Astrocyte (in vitro differentiated cells and primary cell): ENCODE measurements around the gene SLC27A4.

Experiments used
- EZH2 ChIP-seq: IDR thresholded peaks from 2 replicates; pipeline ENCODE4 v1.6.1; 2012; ENCODE audit warnings: mild to moderate bottlenecking, low read length, inconsistent platforms; ENCODE audit not compliant: insufficient read depth
- TF ChIP-seq, protein P1 (sequence below): IDR thresholded peaks from 2 replicates; pipeline ENCODE4 v1.5.1; 2011; ENCODE audit warnings: low read depth, mild to moderate bottlenecking, inconsistent platforms, low read length, moderate library complexity; ENCODE audit not compliant: insufficient read depth

DNA sequence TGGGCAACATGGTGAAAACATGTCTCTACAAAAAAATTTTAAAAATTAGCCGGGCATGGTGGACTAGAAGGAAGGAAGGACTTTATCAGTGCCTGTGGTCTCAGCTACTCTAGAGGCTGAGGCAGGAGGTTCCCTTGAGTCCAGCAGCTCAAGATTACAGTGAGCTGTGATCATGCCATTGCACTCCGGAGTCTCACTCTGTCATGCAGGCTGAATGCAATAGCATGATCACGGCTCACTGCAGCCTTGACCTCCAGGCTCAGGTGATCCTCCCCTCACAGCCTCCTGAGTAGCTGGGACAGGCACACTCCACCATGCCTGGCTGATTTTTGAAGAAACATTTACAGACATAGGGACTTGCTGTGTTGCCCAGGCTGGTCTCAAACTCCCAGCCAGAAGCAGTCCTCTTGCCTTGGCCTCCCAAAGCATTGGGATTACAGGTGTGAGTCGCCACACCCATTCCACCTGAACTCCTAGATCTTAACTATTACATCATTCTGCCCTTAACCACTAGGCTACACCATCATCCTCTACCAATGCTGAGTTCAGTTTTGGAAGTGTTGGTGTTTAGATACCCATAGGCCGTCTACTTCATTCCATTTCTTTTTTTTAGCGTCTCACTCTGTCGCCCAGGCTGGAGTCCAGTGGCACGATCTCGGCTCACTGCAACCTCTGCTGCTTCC lies 28.8 kb downstream of the SLC27A4 start:
- TF ChIP-seq, protein P1, sequence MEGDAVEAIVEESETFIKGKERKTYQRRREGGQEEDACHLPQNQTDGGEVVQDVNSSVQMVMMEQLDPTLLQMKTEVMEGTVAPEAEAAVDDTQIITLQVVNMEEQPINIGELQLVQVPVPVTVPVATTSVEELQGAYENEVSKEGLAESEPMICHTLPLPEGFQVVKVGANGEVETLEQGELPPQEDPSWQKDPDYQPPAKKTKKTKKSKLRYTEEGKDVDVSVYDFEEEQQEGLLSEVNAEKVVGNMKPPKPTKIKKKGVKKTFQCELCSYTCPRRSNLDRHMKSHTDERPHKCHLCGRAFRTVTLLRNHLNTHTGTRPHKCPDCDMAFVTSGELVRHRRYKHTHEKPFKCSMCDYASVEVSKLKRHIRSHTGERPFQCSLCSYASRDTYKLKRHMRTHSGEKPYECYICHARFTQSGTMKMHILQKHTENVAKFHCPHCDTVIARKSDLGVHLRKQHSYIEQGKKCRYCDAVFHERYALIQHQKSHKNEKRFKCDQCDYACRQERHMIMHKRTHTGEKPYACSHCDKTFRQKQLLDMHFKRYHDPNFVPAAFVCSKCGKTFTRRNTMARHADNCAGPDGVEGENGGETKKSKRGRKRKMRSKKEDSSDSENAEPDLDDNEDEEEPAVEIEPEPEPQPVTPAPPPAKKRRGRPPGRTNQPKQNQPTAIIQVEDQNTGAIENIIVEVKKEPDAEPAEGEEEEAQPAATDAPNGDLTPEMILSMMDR = no peak
- no peak for TF ChIP-seq EZH2
